Esophagus muscularis mucosa (tissue), 4 donors: ENCODE results near the gene NDEL1. TPM values are rescaled to one million over a fixed set of nuclear protein-coding genes. Genes with fewer than 3 reads are reported as not detected.

ENCODE experiments used
- DNase-seq: peaks from one replicate; pipeline ENCODE4 v3.0.0-alpha.2; 2017; ENCODE audit errors: extremely low spot score
- H3K27ac ChIP-seq, 4 donors: fragments of 200-600 bp; sonication (generic); replicated peaks in 1 of 4; 1 replicate in 3 of 4; 2 replicates in 1 of 4; pipeline ENCODE4 v1.5.1; 2016 to 2019; ENCODE audit warnings: mild to moderate bottlenecking in 1 of 4
- H3K27me3 ChIP-seq, 4 donors: fragments of 200-600 bp; sonication (generic); one replicate each; pipeline versions ENCODE4 v1.5.1 to v1.6.0; 2016 to 2019
- H3K36me3 ChIP-seq, 4 donors: fragments of 200-600 bp; sonication (generic); one replicate each; pipeline ENCODE4 v1.5.1; 2016 to 2019
- H3K4me1 ChIP-seq, 4 donors: fragments of 200-600 bp; sonication (generic); one replicate each; pipeline ENCODE4 v1.5.1; 2016 to 2019
- H3K4me3 ChIP-seq, 4 donors: fragments of 200-600 bp; sonication (generic); 1 replicate in 2 of 4; 2 replicates in 2 of 4; pipeline ENCODE4 v1.5.1; 2016 to 2019; ENCODE audit warnings: mild to moderate bottlenecking in 4 of 4, moderate library complexity in 1 of 4
- H3K9me3 ChIP-seq, 4 donors: fragments of 200-600 bp; sonication (generic); 1 replicate in 3 of 4; 2 replicates in 1 of 4; pipeline ENCODE4 v1.5.1; 2016 to 2019
- CTCF ChIP-seq, 3 experiments: fragments of 200-600 bp in 2 of 3; fragments of 450-650 bp in 1 of 3; sonication (generic) in 2 of 3; IDR thresholded peaks; one replicate each; pipeline ENCODE4 v1.5.1; 2017 to 2019; ENCODE audit warnings: antibody characterized with exemption in 3 of 3, mild to moderate bottlenecking in 2 of 3, moderate library complexity in 1 of 3
- EP300 ChIP-seq: sonication (generic); formaldehyde crosslinking; IDR thresholded peaks from one replicate; pipeline ENCODE4 v1.6.1; 2017; ENCODE audit warnings: antibody characterized with exemption
- POLR2A ChIP-seq: fragments of 450-650 bp; IDR thresholded peaks from one replicate; pipeline ENCODE4 v1.6.1; 2017; ENCODE audit warnings: antibody characterized with exemption, moderate library complexity, mild to moderate bottlenecking, low read depth
- POLR2AphosphoS5 ChIP-seq, 2 donors: sonication (generic); formaldehyde crosslinking; IDR thresholded peaks; one replicate each; pipeline ENCODE4 v1.6.1; 2017; ENCODE audit warnings: antibody characterized with exemption in 2 of 2
- WGBS: methylation state at CpG from one replicate; pipeline ENCODE4 v1.1.5; 2018; 5-methylcytosine and 5-hydroxymethylcytosine counted together
- intact Hi-C: fragments of 100-400 bp; cut with DNase I; formaldehyde crosslinking; loops from one replicate; pipeline ENCODE4 v1.15.1; 2023
- total RNA-seq, 4 donors: library from RNA; depleted of rRNA; stranded (reverse); fragments of >200 nt; gene quantifications; one replicate each; pipeline versions ENCODE4 v1.1.0 to v1.2.1, GENCODE V29; 2016

Gene NDEL1
- total RNA-seq, 4 donors from 2014 or later: 48.2 to 80.8 (median 55.5) TPM

- H3K4me3 ChIP-seq: no peak overlapping the region
- intact Hi-C loops: no loop called here
- no peaks in the 10 kb centered on the region for H3K9me3 ChIP-seq
- 57% methylated on average over 5 of the region's 5 CpGs for WGBS
- TF ChIP-seq POLR2A: no peak
- no peak for TF ChIP-seq POLR2AphosphoS5 (IDR thresholded peaks at IDR 0.05)
- TF ChIP-seq CTCF (IDR thresholded peaks at IDR 0.05): no peak
- TF ChIP-seq EP300: no peak
- H3K27me3 ChIP-seq: no peaks in the 10 kb centered on the region
- peaks cover 6 to 29% (median 20%) of the 10 kb centered on the region in 4 donors for H3K4me1 ChIP-seq
- H3K27ac ChIP-seq: no peak overlapping the region
- no peak for DNase-seq
- H3K36me3 ChIP-seq: peaks cover 37 to 89% (median 85%) of the 10 kb centered on the region in 4 donors
Measured at GRCh38 chr17:8463099-8463498, 27.4 kb downstream of the NDEL1 start.

GRCh38 chr17:8464941-8465340 is 29.3 kb downstream of the NDEL1 start:
- H3K36me3 ChIP-seq: peaks cover 29 to 84% (median 80%) of the 10 kb centered on the region in 4 donors
- WGBS: 8% methylated on average over 2 of the region's 4 CpGs

GRCh38 chr17:8465356-8465755 is 29.7 kb downstream of the NDEL1 start:
- peaks cover 11 to 46% (median 34%) of the 10 kb centered on the region in 4 donors for H3K4me1 ChIP-seq
- DNase-seq: no peak
- H3K9me3 ChIP-seq: no peaks in the 10 kb centered on the region
- H3K36me3 ChIP-seq: peaks cover 25 to 80% (median 76%) of the 10 kb centered on the region in 4 donors
- TF ChIP-seq POLR2AphosphoS5 (IDR thresholded peaks at IDR 0.05) (no peak), POLR2A (no peak), EP300 (no peak), CTCF (IDR thresholded peaks at IDR 0.05) (no peak)
- 57% methylated on average over 8 of the region's 8 CpGs for WGBS
- no peaks in the 10 kb centered on the region for H3K27me3 ChIP-seq
- intact Hi-C loops: no loop called here
- H3K27ac ChIP-seq: no peak overlapping the region
- H3K4me3 ChIP-seq: no peak overlapping the region

More at GRCh38 chr17:8464941-8465340, 29.3 kb downstream of the NDEL1 start:
- no peak overlapping the region for H3K4me3 ChIP-seq
- no peak for DNase-seq
- peaks cover 7 to 42% (median 29%) of the 10 kb centered on the region in 4 donors for H3K4me1 ChIP-seq
- H3K27me3 ChIP-seq: no peaks in the 10 kb centered on the region
- H3K9me3 ChIP-seq: no peaks in the 10 kb centered on the region
- intact Hi-C loops: no loop called here
- TF ChIP-seq POLR2AphosphoS5 (IDR thresholded peaks at IDR 0.05): no peak
- TF ChIP-seq POLR2A: no peak
- no peak for TF ChIP-seq EP300
- no peak for TF ChIP-seq CTCF (IDR thresholded peaks at IDR 0.05)
- H3K27ac ChIP-seq: no peak overlapping the region

- no peak overlapping the region for H3K27ac ChIP-seq
- 56% methylated on average over 12 of the region's 12 CpGs for WGBS
- peaks cover 15 to 50% (median 38%) of the 10 kb centered on the region in 4 donors for H3K4me1 ChIP-seq
- H3K36me3 ChIP-seq: peaks cover 21 to 77% (median 72%) of the 10 kb centered on the region in 4 donors
- no peaks in the 10 kb centered on the region for H3K9me3 ChIP-seq
- DNase-seq: no peak
- no peaks in the 10 kb centered on the region for H3K27me3 ChIP-seq
- intact Hi-C loops: no loop called here
- H3K4me3 ChIP-seq: no peak overlapping the region
- TF ChIP-seq POLR2A: no peak
- TF ChIP-seq CTCF (IDR thresholded peaks at IDR 0.05): no peak
- TF ChIP-seq EP300: no peak
- TF ChIP-seq POLR2AphosphoS5 (IDR thresholded peaks at IDR 0.05): no peak
Measured at GRCh38 chr17:8465759-8466158, 30.1 kb downstream of the NDEL1 start.

- no peak for DNase-seq
- TF ChIP-seq POLR2A: no peak
- no peak for TF ChIP-seq POLR2AphosphoS5 (IDR thresholded peaks at IDR 0.05)
- no peak for TF ChIP-seq CTCF (IDR thresholded peaks at IDR 0.05)
- no peak for TF ChIP-seq EP300
- intact Hi-C loops: no loop called here
- Histone ChIP-seq H3K9me3 (no peaks in the 10 kb centered on the region), H3K27ac (no peak overlapping the region), H3K27me3 (no peaks in the 10 kb centered on the region), H3K4me1 (peaks cover 17 to 56% (median 44%) of the 10 kb centered on the region in 4 donors), H3K4me3 (no peak overlapping the region), H3K36me3 (peaks cover 18 to 77% (median 70%) of the 10 kb centered on the region in 4 donors)
- 75% methylated on average over 3 of the region's 3 CpGs for WGBS
Measured at GRCh38 chr17:8466456-8466855, 30.8 kb downstream of the NDEL1 start.
